Measurements from ENCODE around the gene SPRY2. TPM values are rescaled to one million over a fixed set of nuclear protein-coding genes. Genes with fewer than 3 reads are reported as not detected.

Gene SPRY2
- total RNA-seq, 4 donors from 2014 or later = 23.0 to 39.5 (median 35.2) TPM

DNA sequence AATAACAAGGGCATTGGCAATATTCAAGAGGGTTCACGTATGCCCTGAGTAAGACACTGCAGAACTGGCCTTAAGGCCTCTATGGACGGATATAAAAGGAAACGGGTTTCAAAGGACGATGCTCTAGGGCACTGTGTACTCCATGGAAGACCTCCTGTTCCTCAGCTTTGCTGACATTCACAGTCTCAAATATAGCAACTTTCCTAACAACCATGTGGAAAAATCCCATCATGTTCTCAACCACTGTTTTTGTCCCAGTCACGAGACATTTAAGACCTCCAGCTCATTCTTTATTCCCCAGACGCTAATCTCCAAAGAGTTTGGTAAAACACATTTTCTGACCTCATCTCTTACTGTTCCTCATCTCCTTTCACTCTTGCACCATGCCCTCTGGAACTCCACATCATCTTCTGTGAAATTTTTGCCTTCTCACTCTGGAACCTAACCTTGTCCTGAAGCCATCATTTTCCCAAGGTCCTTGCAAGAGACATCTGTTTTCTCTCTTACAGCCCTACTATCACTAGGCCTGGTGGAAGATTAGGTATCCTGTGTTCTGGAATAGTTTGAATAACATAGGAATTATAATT, 37.6 kb downstream of the SPRY2 start:
- Histone ChIP-seq H3K27me3 (no peaks in the 10 kb centered on the region), H3K36me3 (no peaks in the 10 kb centered on the region), H3K4me1 (no peaks in the 10 kb centered on the region), H3K4me3 (no peak overlapping the region), H3K9me3 (no peaks in the 10 kb centered on the region), H3K27ac (no peak overlapping the region)
- 93% methylated on average over 6 of the region's 6 CpGs for WGBS
- TF ChIP-seq, protein P1, sequence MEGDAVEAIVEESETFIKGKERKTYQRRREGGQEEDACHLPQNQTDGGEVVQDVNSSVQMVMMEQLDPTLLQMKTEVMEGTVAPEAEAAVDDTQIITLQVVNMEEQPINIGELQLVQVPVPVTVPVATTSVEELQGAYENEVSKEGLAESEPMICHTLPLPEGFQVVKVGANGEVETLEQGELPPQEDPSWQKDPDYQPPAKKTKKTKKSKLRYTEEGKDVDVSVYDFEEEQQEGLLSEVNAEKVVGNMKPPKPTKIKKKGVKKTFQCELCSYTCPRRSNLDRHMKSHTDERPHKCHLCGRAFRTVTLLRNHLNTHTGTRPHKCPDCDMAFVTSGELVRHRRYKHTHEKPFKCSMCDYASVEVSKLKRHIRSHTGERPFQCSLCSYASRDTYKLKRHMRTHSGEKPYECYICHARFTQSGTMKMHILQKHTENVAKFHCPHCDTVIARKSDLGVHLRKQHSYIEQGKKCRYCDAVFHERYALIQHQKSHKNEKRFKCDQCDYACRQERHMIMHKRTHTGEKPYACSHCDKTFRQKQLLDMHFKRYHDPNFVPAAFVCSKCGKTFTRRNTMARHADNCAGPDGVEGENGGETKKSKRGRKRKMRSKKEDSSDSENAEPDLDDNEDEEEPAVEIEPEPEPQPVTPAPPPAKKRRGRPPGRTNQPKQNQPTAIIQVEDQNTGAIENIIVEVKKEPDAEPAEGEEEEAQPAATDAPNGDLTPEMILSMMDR (IDR thresholded peaks at IDR 0.05) = no peak
- TF ChIP-seq POLR2A (IDR thresholded peaks at IDR 0.05) = no peak
- no peak for TF ChIP-seq POLR2AphosphoS5 (IDR thresholded peaks at IDR 0.05)
- TF ChIP-seq EP300 (IDR thresholded peaks at IDR 0.05) = no peak
- no peak for DNase-seq (ENCODE audit: low spot score in 2 of 2)

DNA sequence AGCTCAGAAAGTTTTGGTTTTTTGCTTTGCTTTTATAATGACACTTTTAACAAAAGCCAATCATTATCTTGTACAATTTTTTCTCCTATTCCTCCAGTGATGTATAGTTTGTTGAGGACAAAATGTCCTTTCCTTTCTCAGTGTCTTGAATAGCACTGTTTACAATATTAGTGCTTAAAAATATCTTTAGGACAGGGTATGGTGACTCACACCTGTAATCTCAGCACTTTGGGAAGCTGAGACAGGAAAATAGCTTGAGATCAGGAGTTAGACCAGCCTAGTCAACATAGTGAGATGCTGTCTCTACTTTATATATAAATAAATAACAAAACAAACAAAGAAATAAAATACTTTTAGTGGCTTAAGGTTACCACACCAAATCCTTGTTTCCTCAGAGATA, 41.9 kb downstream of the SPRY2 start:
- Histone ChIP-seq H3K9me3 (no peaks in the 10 kb centered on the region), H3K36me3 (no peaks in the 10 kb centered on the region), H3K4me3 (no peak overlapping the region), H3K27ac (no peak overlapping the region), H3K4me1 (no peaks in the 10 kb centered on the region), H3K27me3 (no peaks in the 10 kb centered on the region)
- no peak for DNase-seq (ENCODE audit: low spot score in 2 of 2)
- TF ChIP-seq POLR2AphosphoS5 (IDR thresholded peaks at IDR 0.05) (no peak), EP300 (IDR thresholded peaks at IDR 0.05) (no peak), POLR2A (IDR thresholded peaks at IDR 0.05) (no peak)
- TF ChIP-seq, protein P1 (IDR thresholded peaks at IDR 0.05) = no peak

DNA sequence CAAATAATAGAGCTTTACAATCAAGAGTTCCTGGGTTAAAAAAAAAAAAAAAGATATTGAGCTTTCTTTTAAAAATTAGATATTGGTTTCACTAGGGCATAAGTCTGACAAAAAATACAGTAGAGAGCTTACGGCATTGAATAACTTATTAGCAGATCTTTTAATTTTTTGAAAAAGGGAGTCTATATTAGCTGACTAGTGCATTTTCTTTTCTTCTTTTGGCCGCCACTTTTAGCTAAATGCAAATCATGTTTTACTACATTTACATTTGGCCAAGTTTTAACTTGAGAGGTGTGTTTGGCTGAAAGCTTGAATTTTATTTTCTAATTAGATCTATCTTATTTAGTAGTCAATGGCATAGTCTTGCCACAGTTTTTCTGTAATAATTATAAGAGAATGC, 43.4 kb downstream of the SPRY2 start:
- TF ChIP-seq, protein P1 (IDR thresholded peaks at IDR 0.05) = no peak
- no peaks in the 10 kb centered on the region for H3K4me1 ChIP-seq
- no peaks in the 10 kb centered on the region for H3K9me3 ChIP-seq
- no peak for DNase-seq (ENCODE audit: low spot score in 2 of 2)
- WGBS = 57% methylated on average over 2 of the region's 2 CpGs
- no peaks in the 10 kb centered on the region for H3K36me3 ChIP-seq
- H3K27me3 ChIP-seq = no peaks in the 10 kb centered on the region
- H3K27ac ChIP-seq = no peak overlapping the region
- H3K4me3 ChIP-seq = no peak overlapping the region

DNA sequence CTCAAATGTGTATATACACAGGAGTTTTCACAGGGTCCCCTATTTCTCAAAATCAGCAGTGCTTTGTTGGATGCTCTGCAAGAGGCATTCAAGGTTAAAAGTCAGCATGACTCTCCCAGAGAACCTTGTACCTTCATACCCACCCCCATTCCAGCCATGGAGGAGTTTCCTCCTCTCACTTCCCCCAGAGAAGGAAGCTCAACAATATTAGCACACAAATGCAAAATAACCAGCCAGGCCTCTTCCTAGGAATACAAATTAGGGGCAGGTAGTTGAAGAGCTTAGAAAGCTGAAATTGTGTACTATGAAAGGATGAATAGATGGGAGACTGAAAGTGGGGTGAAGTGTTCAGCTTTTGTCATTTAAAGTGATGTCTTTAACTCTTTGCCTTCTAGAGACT, 43.8 kb downstream of the SPRY2 start:
- Histone ChIP-seq H3K4me3 (no peak overlapping the region), H3K9me3 (no peaks in the 10 kb centered on the region), H3K27ac (no peak overlapping the region), H3K4me1 (no peaks in the 10 kb centered on the region), H3K27me3 (no peaks in the 10 kb centered on the region), H3K36me3 (no peaks in the 10 kb centered on the region)
- TF ChIP-seq POLR2AphosphoS5 (IDR thresholded peaks at IDR 0.05) (no peak), EP300 (IDR thresholded peaks at IDR 0.05) (no peak)
- TF ChIP-seq, protein P1 (IDR thresholded peaks at IDR 0.05) = no peak
- DNase-seq (ENCODE audit: low spot score in 2 of 2) = no peak

DNA sequence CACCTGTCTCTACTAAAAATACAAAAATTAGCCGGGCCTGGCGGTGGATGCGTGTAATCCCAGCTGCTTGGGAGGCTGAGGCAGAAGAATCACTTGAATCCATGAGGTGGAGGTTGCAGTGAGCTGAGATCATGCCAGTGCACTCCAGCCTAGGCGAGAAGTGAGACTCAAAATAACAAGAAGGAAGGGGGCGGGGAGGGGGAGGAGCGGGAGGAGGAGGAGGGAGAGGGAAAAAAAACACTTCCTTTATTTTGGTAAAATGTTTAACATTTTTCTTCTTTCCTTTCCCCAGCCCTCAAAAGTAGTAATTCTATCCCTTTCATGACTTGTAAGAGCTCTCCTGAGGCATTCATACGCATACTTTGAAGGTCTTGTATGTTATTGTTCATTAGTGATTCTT, 44.3 kb downstream of the SPRY2 start:
- WGBS = 86% methylated on average over 7 of the region's 7 CpGs
- DNase-seq (ENCODE audit: low spot score in 2 of 2) = no peak
- H3K27ac ChIP-seq = no peak overlapping the region
- TF ChIP-seq POLR2A (IDR thresholded peaks at IDR 0.05) = no peak
- TF ChIP-seq, protein P1 (IDR thresholded peaks at IDR 0.05) = no peak
- no peak for TF ChIP-seq POLR2AphosphoS5 (IDR thresholded peaks at IDR 0.05)
- H3K36me3 ChIP-seq = no peaks in the 10 kb centered on the region
- no peaks in the 10 kb centered on the region for H3K4me1 ChIP-seq
- no peaks in the 10 kb centered on the region for H3K27me3 ChIP-seq
- H3K9me3 ChIP-seq = no peaks in the 10 kb centered on the region
- H3K4me3 ChIP-seq = no peak overlapping the region

Measured in suprapubic skin (tissue), 4 donors.